Measurements from ENCODE around the gene ENDOV.

ENDOV gene

GRCh38 chr17:80380555-80381002 is 34.4 kb upstream of the ENDOV start:
- Mint-ChIP-seq H3K27ac (peak overlapping the region in 1 of 2 donors; percentile 75), H3K27me3 (no peaks in the 10 kb centered on the region), H3K36me3 (ENCODE audit: insufficient read depth) (peaks cover 95% of the 10 kb centered on the region), H3K4me1 (ENCODE audit: low read depth in 2 of 2) (peaks cover 0 to 9% of the 10 kb centered on the region in 2 donors), H3K9me3 (no peaks in the 10 kb centered on the region), H3K4me3 (no peak overlapping the region)
- no peak for ATAC-seq (replicated peaks)
- DNase-seq: no peak

- DNase-seq (no peak), ATAC-seq (replicated peaks) (no peak)
- no peaks in the 10 kb centered on the region for H3K9me3 Mint-ChIP-seq
- H3K36me3 Mint-ChIP-seq (ENCODE audit: insufficient read depth): peaks cover 95% of the 10 kb centered on the region
- no peak overlapping the region for H3K4me3 Mint-ChIP-seq
- H3K4me1 Mint-ChIP-seq (ENCODE audit: low read depth in 2 of 2): peaks cover 0 to 9% of the 10 kb centered on the region in 2 donors
- no peaks in the 10 kb centered on the region for H3K27me3 Mint-ChIP-seq
- H3K27ac Mint-ChIP-seq: peak overlapping the region in 1 of 2 donors; percentile 75
Measured at GRCh38 chr17:80381416-80381923, 33.5 kb upstream of the ENDOV start.

DNA sequence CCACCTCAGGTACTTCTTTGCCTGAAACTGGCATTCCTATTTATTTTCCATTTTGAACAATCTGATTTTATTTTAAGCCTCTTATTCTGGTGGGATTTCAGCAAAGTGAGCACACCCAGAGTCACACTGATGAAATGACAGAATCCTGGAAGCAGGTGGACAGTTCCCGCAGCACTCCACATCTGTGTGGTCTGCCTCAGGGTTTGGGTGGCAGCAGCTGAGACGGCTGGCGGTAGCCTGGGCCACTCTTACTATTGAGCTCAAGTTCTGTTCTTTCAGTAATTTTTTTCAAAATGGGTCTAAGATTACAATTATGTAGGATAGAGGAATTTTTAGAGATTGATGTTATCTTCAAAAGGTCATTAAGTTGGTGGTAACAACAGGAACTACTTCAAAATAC is 32.5 kb upstream of the ENDOV start:
- Mint-ChIP-seq H3K4me1 (ENCODE audit: low read depth in 2 of 2) (peaks cover 0 to 8% of the 10 kb centered on the region in 2 donors), H3K27me3 (no peaks in the 10 kb centered on the region), H3K4me3 (no peak overlapping the region), H3K27ac (no peak overlapping the region), H3K36me3 (ENCODE audit: insufficient read depth) (peaks cover 95% of the 10 kb centered on the region), H3K9me3 (no peaks in the 10 kb centered on the region)
- DNase-seq: no peak
- no peak for ATAC-seq (replicated peaks)

DNA sequence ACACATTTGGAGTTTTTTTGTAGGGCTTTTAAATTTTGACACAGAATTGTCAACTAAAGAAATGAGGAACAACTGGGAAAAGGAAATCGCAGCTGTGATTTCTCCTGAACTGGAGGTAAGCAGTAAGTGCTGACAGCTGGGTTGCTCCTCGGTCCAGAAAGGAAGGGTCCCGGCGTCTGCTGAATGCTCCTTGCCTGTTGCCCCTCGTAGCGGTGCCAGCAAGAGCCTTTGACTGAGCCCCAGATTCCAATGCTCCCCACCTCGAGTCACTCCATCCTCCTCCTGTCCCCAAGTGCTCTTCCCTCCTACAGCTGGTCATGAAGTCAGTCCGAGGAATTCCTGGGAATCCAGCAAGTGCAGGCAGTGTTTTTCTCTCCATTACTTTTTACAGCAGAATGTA is 32.0 kb upstream of the ENDOV start:
- Mint-ChIP-seq H3K36me3 (ENCODE audit: insufficient read depth) (peaks cover 95% of the 10 kb centered on the region), H3K4me3 (no peak overlapping the region), H3K27me3 (no peaks in the 10 kb centered on the region), H3K9me3 (no peaks in the 10 kb centered on the region), H3K27ac (peak overlapping the region; percentile 77 to 88), H3K4me1 (ENCODE audit: low read depth in 2 of 2) (peaks cover 0 to 6% of the 10 kb centered on the region in 2 donors)
- DNase-seq: no peak
- ATAC-seq (replicated peaks): no peak

DNA sequence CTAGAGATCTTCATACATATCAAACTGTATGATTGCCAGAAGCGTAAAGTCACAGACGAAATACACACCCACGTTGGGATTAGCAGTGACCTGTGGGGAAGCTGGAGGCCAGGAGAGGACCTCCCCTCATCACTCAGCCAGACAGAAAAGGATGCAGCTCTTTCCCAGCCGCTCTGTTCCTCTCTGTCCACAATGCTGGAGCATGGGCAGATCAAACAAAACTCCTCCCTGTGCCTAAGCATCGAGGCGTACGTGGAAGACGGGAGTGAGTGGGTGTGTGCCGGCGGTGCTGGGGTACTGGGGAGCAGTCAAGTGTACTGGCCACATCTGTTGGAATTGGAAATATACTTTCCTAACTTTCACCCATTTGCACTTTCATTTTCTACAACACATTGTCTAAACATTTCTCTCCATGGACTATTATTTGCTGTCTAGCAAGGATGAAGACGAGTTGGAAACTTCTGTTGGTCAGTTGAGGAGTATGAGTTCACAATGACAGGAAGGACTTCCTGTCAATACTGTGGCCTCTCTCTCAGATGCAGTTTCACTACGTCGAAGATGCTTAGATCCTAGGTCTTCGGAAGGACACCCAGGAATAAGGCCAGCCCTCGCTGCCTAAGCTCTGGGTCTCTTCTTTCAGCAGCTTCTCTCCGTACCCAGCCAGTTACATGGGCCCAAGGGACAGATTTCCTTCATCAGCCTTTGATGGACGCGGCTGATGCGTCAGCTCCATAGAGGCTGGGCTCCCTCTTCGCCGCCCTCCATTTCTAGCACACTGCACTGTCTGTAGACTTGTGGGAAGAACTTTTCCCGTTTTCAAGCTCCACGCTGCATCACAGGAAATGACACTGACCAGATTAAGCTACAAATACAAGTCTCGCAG is 30.6 kb upstream of the ENDOV start:
- Mint-ChIP-seq H3K9me3 (no peaks in the 10 kb centered on the region), H3K27ac (peak overlapping the region; percentile 77 to 88), H3K27me3 (no peaks in the 10 kb centered on the region), H3K36me3 (ENCODE audit: insufficient read depth) (peaks cover 95% of the 10 kb centered on the region), H3K4me3 (no peak overlapping the region), H3K4me1 (ENCODE audit: low read depth in 2 of 2) (peaks cover 0 to 6% of the 10 kb centered on the region in 2 donors)
- ATAC-seq (replicated peaks) (no peak), DNase-seq (no peak)

- H3K36me3 Mint-ChIP-seq (ENCODE audit: insufficient read depth): peaks cover 97% of the 10 kb centered on the region
- H3K9me3 Mint-ChIP-seq: no peaks in the 10 kb centered on the region
- H3K27ac Mint-ChIP-seq: peak overlapping the region; percentile 77 to 88
- no peaks in the 10 kb centered on the region for H3K27me3 Mint-ChIP-seq
- H3K4me1 Mint-ChIP-seq (ENCODE audit: low read depth in 2 of 2): peaks cover 0 to 6% of the 10 kb centered on the region in 2 donors
- ATAC-seq (replicated peaks): no peak
- no peak overlapping the region for H3K4me3 Mint-ChIP-seq
- DNase-seq: no peak
Measured at GRCh38 chr17:80385046-80385445, 29.9 kb upstream of the ENDOV start.

DNA sequence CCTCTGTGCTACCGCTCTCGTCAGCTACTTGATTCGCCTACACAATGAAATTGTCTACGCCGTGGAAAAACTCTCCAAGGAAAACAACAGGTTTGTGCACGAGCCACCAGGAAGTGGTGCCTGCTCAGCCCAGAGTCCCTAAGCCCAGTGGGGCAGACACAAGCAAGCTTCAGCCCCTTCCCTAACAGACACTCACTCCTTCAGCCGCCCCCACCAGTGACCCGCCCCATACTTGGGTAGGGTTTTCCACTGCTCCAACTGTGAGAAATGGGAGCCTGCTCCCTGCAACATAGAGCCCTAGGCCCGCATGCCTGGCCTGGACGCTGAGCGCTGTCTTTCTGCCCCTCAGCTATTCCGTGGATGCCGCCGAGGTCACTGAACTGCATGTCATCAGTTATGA is 28.6 kb upstream of the ENDOV start:
- peaks cover 0 to 5% of the 10 kb centered on the region in 2 donors for H3K4me1 Mint-ChIP-seq (ENCODE audit: low read depth in 2 of 2)
- H3K9me3 Mint-ChIP-seq: no peaks in the 10 kb centered on the region
- H3K27me3 Mint-ChIP-seq: no peaks in the 10 kb centered on the region
- DNase-seq (no peak), ATAC-seq (replicated peaks) (no peak)
- peaks cover 98% of the 10 kb centered on the region for H3K36me3 Mint-ChIP-seq (ENCODE audit: insufficient read depth)
- H3K27ac Mint-ChIP-seq: no peak overlapping the region
- no peak overlapping the region for H3K4me3 Mint-ChIP-seq

DNA sequence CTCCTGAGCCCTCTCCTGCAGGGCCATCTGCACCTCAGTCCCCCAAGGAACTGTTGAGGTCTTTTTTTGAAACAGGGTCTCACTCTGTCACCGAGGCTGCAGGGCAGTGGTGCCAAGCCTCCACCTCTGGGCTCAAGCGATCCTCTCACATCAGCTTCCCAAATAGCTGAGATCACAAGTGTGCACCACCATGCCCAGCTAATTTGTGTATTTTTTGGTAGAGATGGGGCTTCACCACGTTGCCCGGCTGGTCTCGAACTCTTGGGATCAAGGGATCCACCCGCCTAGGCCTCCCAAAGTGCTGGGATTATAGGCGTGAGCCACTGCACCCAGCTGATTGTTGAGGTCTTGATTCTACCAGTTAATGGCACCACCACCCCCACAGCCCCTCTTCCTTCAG is 27.9 kb upstream of the ENDOV start:
- ATAC-seq (replicated peaks) (no peak), DNase-seq (no peak)
- Mint-ChIP-seq H3K9me3 (no peaks in the 10 kb centered on the region), H3K4me1 (ENCODE audit: low read depth in 2 of 2) (peaks cover 0 to 5% of the 10 kb centered on the region in 2 donors), H3K27ac (peak overlapping the region in 1 of 2 donors; percentile 46), H3K27me3 (no peaks in the 10 kb centered on the region), H3K4me3 (no peak overlapping the region), H3K36me3 (ENCODE audit: insufficient read depth) (peaks cover 100% of the 10 kb centered on the region)

DNA sequence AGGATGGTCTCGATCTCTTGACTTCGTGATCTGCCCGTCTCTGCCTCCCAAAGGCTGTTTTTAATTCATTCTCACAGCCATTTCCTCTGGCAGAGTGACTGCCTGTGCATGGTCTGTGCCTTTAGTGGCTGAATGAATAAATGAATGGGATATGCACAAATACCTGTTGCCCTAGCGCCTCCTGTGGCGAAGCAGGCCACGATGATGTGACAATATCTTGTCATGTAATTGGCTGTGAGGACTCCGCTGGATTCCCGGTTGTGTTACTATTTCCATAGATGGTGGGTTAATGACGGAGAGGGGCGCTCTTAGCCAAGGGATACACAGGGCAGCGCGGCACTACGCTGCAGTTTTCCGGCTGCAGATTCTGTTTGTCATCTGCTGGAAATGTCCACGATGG is 26.8 kb upstream of the ENDOV start:
- ATAC-seq (replicated peaks) (no peak), DNase-seq (no peak)
- Mint-ChIP-seq H3K27ac (peak overlapping the region in 1 of 2 donors; percentile 54), H3K9me3 (no peaks in the 10 kb centered on the region), H3K4me3 (no peak overlapping the region), H3K4me1 (ENCODE audit: low read depth in 2 of 2) (peaks cover 0 to 5% of the 10 kb centered on the region in 2 donors), H3K27me3 (no peaks in the 10 kb centered on the region), H3K36me3 (ENCODE audit: insufficient read depth) (peaks cover 100% of the 10 kb centered on the region)

- H3K27ac Mint-ChIP-seq: no peak overlapping the region
- H3K27me3 Mint-ChIP-seq: no peaks in the 10 kb centered on the region
- H3K4me3 Mint-ChIP-seq: no peak overlapping the region
- ATAC-seq (replicated peaks) (no peak), DNase-seq (no peak)
- no peaks in the 10 kb centered on the region for H3K9me3 Mint-ChIP-seq
- peaks cover 100% of the 10 kb centered on the region for H3K36me3 Mint-ChIP-seq (ENCODE audit: insufficient read depth)
- H3K4me1 Mint-ChIP-seq (ENCODE audit: low read depth in 2 of 2): peaks cover 0 to 5% of the 10 kb centered on the region in 2 donors
Measured at GRCh38 chr17:80388601-80389000, 26.4 kb upstream of the ENDOV start.

GRCh38 chr17:80389011-80389995 is 25.7 kb upstream of the ENDOV start:
- no peaks in the 10 kb centered on the region for H3K9me3 Mint-ChIP-seq
- H3K27ac Mint-ChIP-seq: peak overlapping the region in 1 of 2 donors; percentile 87
- no peaks in the 10 kb centered on the region for H3K4me1 Mint-ChIP-seq (ENCODE audit: low read depth in 2 of 2)
- peaks cover 100% of the 10 kb centered on the region for H3K36me3 Mint-ChIP-seq (ENCODE audit: insufficient read depth)
- no peaks in the 10 kb centered on the region for H3K27me3 Mint-ChIP-seq
- ATAC-seq (replicated peaks) (no peak), DNase-seq (no peak)
- H3K4me3 Mint-ChIP-seq: peak overlapping the region in 1 of 2 donors; percentile 22

DNA sequence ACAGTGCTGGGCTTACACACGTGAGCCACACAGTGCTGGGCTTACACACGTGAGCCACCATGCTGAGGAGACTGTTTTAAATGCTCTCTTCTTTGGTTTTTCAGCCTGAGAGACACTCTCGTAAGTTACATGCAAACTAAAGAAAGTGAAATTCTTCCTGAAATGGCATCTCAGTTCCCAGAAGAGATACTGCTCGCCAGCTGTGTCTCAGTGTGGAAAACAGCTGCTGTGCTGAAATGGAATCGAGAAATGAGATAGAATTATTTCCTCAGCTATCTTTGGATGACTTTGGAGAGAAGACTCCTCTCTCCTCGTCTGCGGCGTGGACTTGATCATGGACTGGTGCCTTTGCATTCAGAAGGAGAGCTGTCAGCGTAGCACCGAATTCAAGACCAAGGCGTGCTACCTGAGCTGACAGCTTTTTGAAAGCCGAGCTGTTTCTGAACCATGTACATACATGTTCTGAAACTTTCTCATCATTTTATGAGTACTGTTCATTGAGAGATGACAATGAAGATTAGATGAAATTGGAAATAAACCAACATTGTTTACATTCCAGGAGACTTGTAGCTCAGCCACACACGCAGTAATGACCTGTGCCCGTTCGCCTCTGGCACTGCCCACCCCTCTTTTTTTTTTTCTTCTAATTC is 21.6 kb upstream of the ENDOV start:
- ATAC-seq (replicated peaks) (no peak), DNase-seq (no peak)
- Mint-ChIP-seq H3K4me1 (ENCODE audit: low read depth in 2 of 2) (peaks cover 5 to 7% of the 10 kb centered on the region in 2 donors), H3K9me3 (no peaks in the 10 kb centered on the region), H3K36me3 (ENCODE audit: insufficient read depth) (peaks cover 83% of the 10 kb centered on the region), H3K4me3 (no peak overlapping the region), H3K27ac (no peak overlapping the region), H3K27me3 (no peaks in the 10 kb centered on the region)

DNA sequence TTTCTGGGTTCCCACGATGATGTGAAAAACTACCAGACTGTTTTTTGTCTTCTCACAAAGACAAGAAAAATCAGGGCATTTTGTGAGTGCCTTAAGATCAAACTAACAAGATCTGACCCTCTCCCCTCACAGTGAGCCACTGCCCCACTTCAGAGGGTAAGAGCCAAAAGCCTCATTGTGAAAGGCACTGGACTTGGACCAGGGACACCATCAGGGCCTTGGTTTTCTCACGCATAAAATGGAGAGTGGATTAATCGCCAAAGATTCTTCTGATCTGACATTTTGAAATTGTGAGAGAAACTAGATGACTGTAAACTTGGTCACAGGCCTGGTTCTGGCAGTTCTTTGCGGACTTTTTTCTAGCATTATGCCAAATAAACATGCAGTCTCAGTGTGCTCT is 21.0 kb upstream of the ENDOV start:
- Mint-ChIP-seq H3K9me3 (no peaks in the 10 kb centered on the region), H3K27me3 (no peaks in the 10 kb centered on the region), H3K36me3 (ENCODE audit: insufficient read depth) (peaks cover 77% of the 10 kb centered on the region), H3K27ac (no peak overlapping the region), H3K4me3 (no peak overlapping the region), H3K4me1 (ENCODE audit: low read depth in 2 of 2) (peaks cover 5 to 7% of the 10 kb centered on the region in 2 donors)
- no peak for ATAC-seq (replicated peaks)
- DNase-seq: no peak
